ENCODE measurements around the gene RAVER1.

Gene RAVER1

DNA sequence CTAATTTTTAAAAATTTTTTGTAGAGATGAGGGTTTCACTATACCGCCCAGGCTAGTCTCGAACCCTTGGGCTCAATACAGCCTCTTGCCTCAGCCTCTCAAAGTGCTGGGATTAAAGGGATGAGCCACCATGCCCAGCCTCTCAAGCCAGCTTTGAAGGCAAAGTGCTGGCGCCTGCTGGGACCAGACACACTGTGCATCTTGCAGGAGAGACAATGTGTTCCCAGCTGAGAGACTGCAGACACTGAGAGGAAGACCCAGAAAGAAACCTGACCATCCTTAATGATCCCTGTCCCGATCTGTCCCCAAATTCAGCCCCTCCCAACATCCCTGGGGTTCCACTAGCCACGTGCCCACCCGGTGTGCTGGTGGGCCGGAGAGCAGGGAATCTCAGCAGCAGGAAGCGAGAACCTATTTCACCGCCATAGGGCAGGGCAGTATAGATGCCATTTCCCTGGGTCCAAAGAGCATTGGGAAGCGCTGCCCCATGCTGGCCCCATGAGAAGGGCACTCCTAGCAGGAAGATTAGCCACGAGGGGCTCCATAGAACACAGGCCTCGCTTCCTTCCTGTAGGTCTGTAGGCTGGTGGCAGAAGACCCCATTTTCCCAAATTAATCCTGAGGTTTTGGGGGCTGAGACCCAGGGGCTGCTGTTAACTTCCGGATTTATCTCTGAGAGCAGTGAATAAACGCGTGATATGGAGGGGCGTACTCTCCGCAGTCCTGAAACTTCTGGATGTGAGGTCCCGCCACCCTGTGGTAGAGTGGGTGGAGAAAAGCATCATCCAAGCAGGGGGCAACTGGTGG is 968 bp downstream of the RAVER1 start:
- Histone ChIP-seq H3K4me3 (ENCODE audit: low read length, poor library complexity, severe bottlenecking) (peak overlapping the region; percentile 87), H3K27me3 (ENCODE audit: insufficient read depth, low read length, poor library complexity, severe bottlenecking) (no peaks in the 10 kb centered on the region), H4K20me1 (ENCODE audit: insufficient read depth, low read length, poor library complexity, severe bottlenecking) (peaks cover 53% of the 10 kb centered on the region), H3K9me3 (ENCODE audit: insufficient read depth, low read depth, low read length) (no peaks in the 10 kb centered on the region), H3K9me2 (replicated peaks; ENCODE audit: low read depth, low read length) (no peaks in the 10 kb centered on the region), H3K4me1 (ENCODE audit: insufficient read depth, low read length, poor library complexity, severe bottlenecking) (peaks cover 21% of the 10 kb centered on the region), H3K36me3 (ENCODE audit: insufficient read depth, low read length) (peaks cover 34% of the 10 kb centered on the region), H3F3A (ENCODE audit: low read depth) (0 out of 2 replicates have a peak, but pooled peaks cover 7% of the 10 kb centered on the region), H3K79me2 (ENCODE audit: insufficient read depth, low read length) (peaks cover 82% of the 10 kb centered on the region), H3K9ac (ENCODE audit: low read depth, low read length, poor library complexity, severe bottlenecking) (peak overlapping the region; percentile 81), H2AFZ (ENCODE audit: low read length) (no peak overlapping the region), H3K4me2 (ENCODE audit: low read depth, low read length, poor library complexity, severe bottlenecking) (peak overlapping the region; percentile 95)
- TF ChIP-seq, protein P1, sequence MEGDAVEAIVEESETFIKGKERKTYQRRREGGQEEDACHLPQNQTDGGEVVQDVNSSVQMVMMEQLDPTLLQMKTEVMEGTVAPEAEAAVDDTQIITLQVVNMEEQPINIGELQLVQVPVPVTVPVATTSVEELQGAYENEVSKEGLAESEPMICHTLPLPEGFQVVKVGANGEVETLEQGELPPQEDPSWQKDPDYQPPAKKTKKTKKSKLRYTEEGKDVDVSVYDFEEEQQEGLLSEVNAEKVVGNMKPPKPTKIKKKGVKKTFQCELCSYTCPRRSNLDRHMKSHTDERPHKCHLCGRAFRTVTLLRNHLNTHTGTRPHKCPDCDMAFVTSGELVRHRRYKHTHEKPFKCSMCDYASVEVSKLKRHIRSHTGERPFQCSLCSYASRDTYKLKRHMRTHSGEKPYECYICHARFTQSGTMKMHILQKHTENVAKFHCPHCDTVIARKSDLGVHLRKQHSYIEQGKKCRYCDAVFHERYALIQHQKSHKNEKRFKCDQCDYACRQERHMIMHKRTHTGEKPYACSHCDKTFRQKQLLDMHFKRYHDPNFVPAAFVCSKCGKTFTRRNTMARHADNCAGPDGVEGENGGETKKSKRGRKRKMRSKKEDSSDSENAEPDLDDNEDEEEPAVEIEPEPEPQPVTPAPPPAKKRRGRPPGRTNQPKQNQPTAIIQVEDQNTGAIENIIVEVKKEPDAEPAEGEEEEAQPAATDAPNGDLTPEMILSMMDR (conservative IDR thresholded peaks at IDR 0.05; ENCODE audit: low read length): peak; percentile 20; the same call in 1 of the 2 replicates
- no peak for TF ChIP-seq EZH2phosphoT487 (IDR thresholded peaks at IDR 0.05; ENCODE audit: borderline replicate concordance)

DNA sequence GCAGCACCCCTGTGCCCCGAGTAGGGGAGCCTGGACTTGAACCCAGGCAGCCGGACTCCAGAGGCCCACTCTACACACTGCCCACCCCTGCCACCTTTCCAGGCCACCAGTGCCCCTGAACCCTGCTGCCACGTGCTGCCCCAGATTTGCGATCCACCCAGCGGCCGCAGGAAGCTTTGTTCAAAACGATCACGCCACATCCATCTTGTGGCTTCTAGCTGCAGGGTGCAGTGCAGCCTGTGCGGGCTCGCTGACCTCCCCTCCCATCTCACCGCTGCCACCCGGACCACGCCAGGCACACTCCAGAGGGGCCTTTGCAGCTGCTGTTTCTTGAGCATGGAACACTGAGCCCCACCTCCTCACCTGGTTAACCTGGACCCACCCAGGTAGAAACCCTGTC is 3.8 kb downstream of the RAVER1 start:
- H2AFZ ChIP-seq (ENCODE audit: low read length): no peak overlapping the region
- TF ChIP-seq, protein P1 (conservative IDR thresholded peaks at IDR 0.05; ENCODE audit: low read length): no peak
- TF ChIP-seq EZH2phosphoT487 (IDR thresholded peaks at IDR 0.05; ENCODE audit: borderline replicate concordance): no peak
- H3K4me2 ChIP-seq (ENCODE audit: low read depth, low read length, poor library complexity, severe bottlenecking): no peak overlapping the region
- no peaks in the 10 kb centered on the region for H3K9me3 ChIP-seq (ENCODE audit: insufficient read depth, low read depth, low read length)
- peaks cover 59% of the 10 kb centered on the region for H3K36me3 ChIP-seq (ENCODE audit: insufficient read depth, low read length)
- H3K4me1 ChIP-seq (ENCODE audit: insufficient read depth, low read length, poor library complexity, severe bottlenecking): peaks cover 21% of the 10 kb centered on the region
- no peaks in the 10 kb centered on the region for H3K9me2 ChIP-seq (replicated peaks; ENCODE audit: low read depth, low read length)
- H3F3A ChIP-seq (ENCODE audit: low read depth): 0 out of 2 replicates have a peak, but pooled peaks cover 7% of the 10 kb centered on the region
- H3K27me3 ChIP-seq (ENCODE audit: insufficient read depth, low read length, poor library complexity, severe bottlenecking): no peaks in the 10 kb centered on the region
- peaks cover 67% of the 10 kb centered on the region for H3K79me2 ChIP-seq (ENCODE audit: insufficient read depth, low read length)
- no peak overlapping the region for H3K9ac ChIP-seq (ENCODE audit: low read depth, low read length, poor library complexity, severe bottlenecking)
- H3K4me3 ChIP-seq (ENCODE audit: low read length, poor library complexity, severe bottlenecking): no peak overlapping the region
- H4K20me1 ChIP-seq (ENCODE audit: insufficient read depth, low read length, poor library complexity, severe bottlenecking): peaks cover 53% of the 10 kb centered on the region

DNA sequence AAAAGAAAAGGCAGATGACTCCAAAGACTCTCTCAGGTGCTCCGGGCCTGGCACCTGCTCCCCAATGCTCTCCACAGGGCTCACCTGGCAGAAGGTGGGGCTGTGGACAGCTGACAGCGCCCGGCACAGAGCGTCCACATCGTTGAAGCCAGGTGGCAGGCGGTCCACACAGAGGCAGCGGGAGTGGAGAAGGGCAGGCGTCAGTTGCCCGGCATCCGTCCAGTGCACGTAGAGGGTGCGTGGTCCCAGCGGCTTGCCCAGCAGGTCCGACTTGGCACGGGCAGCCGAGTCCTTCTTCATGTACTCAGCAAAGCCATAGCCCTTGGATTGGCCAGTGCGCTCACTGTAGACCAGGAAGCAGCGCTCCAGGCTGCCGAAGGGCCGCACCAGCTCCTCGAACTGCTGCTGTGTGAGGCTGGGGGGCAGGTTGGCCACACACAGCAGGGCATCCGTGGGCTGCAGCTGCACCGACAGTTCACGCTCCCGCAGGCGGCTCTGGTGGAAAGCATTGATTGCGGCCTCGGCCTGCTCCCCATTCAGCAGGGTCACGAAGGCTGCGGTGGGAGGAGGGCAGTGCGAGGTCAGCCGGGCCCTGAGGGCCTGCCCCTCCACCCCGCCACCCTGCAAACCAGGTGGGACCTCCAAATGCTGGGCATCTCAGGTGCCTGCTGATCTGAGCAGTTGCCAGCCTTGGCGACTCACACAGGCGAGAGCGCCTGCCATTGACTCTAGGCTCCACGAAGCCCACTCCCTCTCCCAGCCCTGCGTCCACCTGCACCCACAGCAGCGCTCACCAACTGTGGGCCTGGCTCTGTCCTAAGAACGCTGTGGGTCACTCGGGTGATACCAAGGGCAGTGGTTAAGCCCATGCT is 4.5 kb downstream of the RAVER1 start:
- Histone ChIP-seq H3K4me2 (ENCODE audit: low read depth, low read length, poor library complexity, severe bottlenecking) (no peak overlapping the region), H3K4me3 (ENCODE audit: low read length, poor library complexity, severe bottlenecking) (no peak overlapping the region), H3K9ac (ENCODE audit: low read depth, low read length, poor library complexity, severe bottlenecking) (no peak overlapping the region), H3K4me1 (ENCODE audit: insufficient read depth, low read length, poor library complexity, severe bottlenecking) (peaks cover 15% of the 10 kb centered on the region), H3K9me2 (replicated peaks; ENCODE audit: low read depth, low read length) (no peaks in the 10 kb centered on the region), H2AFZ (ENCODE audit: low read length) (no peak overlapping the region), H4K20me1 (ENCODE audit: insufficient read depth, low read length, poor library complexity, severe bottlenecking) (peaks cover 47% of the 10 kb centered on the region), H3K27me3 (ENCODE audit: insufficient read depth, low read length, poor library complexity, severe bottlenecking) (no peaks in the 10 kb centered on the region), H3K9me3 (ENCODE audit: insufficient read depth, low read depth, low read length) (no peaks in the 10 kb centered on the region), H3K79me2 (ENCODE audit: insufficient read depth, low read length) (peaks cover 60% of the 10 kb centered on the region), H3F3A (ENCODE audit: low read depth) (0 out of 2 replicates have a peak, but pooled peaks cover 2% of the 10 kb centered on the region), H3K36me3 (ENCODE audit: insufficient read depth, low read length) (peaks cover 64% of the 10 kb centered on the region)
- TF ChIP-seq, protein P1 (conservative IDR thresholded peaks at IDR 0.05; ENCODE audit: low read length): no peak
- TF ChIP-seq EZH2phosphoT487 (IDR thresholded peaks at IDR 0.05; ENCODE audit: borderline replicate concordance): no peak

Measured in Loucy (cell line).